Esophagus muscularis mucosa (tissue), 4 donors: ENCODE results near the gene RPN1.

Experiments
- EP300 ChIP-seq: sonication (generic); formaldehyde crosslinking; IDR thresholded peaks from one replicate; pipeline ENCODE4 v1.6.1; 2017; ENCODE audit warnings: antibody characterized with exemption
- POLR2A ChIP-seq: fragments of 450-650 bp; IDR thresholded peaks from one replicate; pipeline ENCODE4 v1.6.1; 2017; ENCODE audit warnings: antibody characterized with exemption, moderate library complexity, mild to moderate bottlenecking, low read depth
- TF ChIP-seq, protein P1 (sequence below), 3 experiments: fragments of 200-600 bp in 2 of 3; fragments of 450-650 bp in 1 of 3; sonication (generic) in 2 of 3; IDR thresholded peaks; one replicate each; pipeline ENCODE4 v1.5.1; 2017 to 2019; ENCODE audit warnings: antibody characterized with exemption in 3 of 3, mild to moderate bottlenecking in 2 of 3, moderate library complexity in 1 of 3

DNA sequence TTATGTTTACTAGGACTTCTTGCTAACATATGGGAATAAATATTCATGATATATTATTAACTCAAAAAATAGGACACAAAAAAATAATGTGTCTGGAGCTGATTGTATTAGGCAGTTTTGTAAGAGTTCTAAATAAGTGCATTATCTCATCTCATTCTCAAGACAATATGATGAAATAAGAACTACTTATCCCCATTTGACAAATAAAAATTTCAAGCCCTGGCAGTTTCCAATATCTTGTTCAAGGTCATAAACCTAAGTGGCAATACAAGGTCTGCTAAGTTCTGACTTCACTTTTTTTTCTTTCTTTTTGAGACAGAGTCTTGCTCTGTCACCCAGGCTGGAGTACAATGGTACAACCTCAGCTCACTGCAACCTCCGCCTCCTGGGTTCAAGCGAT is 18.3 kb downstream of the RPN1 start:
- TF ChIP-seq EP300 (no peak), POLR2A (no peak)
- TF ChIP-seq, protein P1, sequence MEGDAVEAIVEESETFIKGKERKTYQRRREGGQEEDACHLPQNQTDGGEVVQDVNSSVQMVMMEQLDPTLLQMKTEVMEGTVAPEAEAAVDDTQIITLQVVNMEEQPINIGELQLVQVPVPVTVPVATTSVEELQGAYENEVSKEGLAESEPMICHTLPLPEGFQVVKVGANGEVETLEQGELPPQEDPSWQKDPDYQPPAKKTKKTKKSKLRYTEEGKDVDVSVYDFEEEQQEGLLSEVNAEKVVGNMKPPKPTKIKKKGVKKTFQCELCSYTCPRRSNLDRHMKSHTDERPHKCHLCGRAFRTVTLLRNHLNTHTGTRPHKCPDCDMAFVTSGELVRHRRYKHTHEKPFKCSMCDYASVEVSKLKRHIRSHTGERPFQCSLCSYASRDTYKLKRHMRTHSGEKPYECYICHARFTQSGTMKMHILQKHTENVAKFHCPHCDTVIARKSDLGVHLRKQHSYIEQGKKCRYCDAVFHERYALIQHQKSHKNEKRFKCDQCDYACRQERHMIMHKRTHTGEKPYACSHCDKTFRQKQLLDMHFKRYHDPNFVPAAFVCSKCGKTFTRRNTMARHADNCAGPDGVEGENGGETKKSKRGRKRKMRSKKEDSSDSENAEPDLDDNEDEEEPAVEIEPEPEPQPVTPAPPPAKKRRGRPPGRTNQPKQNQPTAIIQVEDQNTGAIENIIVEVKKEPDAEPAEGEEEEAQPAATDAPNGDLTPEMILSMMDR (IDR thresholded peaks at IDR 0.05), result no peak
